ENCODE results near the gene FER.

Gene FER

GRCh38 chr5:109180668-109181067 lies 433.0 kb downstream of the FER start:
- no peak for DNase-seq (ENCODE audit: low spot score)

DNA sequence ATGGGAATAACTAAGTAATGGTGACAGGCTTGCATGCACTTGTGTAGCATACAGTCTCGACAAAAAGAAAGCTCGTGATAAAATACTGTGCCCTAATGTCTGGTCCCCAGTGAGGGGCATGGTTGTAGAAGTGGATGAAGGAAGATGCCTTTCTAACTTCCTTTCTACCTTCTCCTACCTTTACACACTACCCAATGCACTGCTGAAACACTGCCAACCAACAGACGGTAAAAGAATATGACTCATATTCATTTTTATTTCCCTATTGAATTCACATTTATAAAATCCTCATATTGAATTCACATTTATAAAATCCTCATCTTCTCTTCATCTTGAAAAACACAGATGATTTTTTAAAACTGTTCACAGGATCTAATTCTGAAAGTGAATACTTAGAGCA lies 439.1 kb downstream of the FER start:
- no peak for DNase-seq (ENCODE audit: low spot score)

- no peak for DNase-seq (ENCODE audit: low spot score)
Measured at GRCh38 chr5:109191153-109191558, 443.5 kb downstream of the FER start.

GRCh38 chr5:109192027-109192426 lies 444.3 kb downstream of the FER start:
- DNase-seq (ENCODE audit: low spot score), result no peak

DNA sequence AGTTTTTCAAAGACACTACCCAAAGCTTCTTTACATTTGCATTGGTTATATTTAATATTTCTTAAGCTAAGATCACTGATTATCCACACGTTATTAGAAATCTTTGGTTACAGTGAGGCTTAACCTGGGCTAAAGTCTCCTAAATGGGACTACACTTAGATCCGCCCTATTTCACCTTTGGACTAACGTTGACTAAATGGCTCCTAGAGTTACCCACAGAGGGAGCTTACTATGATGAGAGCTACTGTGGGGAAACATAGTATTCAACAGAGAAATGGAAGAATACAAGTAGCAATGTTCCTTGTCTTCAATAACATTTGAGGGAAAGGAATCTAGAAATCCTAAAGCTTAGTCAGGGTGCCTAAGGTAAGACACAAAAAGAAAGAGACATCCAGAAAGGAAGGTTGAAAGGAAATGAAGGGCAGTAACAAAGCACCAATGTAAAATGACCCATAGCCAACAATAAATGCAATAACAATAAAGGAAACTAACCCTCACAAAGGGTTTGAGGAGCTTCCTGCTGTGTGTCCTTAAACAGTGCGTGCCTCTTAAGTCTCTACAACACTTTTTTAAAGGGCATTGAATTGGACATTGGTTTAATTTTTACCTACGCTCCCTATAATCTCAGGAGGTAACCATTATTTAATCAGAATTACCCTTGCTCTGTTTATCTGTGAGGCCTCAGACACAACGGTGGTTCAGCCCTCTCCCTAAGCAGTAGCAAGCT lies 445.0 kb downstream of the FER start:
- DNase-seq (ENCODE audit: low spot score), result no peak

GRCh38 chr5:109195667-109196066 lies 448.0 kb downstream of the FER start:
- DNase-seq (ENCODE audit: low spot score), result no peak

GRCh38 chr5:109196087-109196822 lies 448.6 kb downstream of the FER start:
- DNase-seq (ENCODE audit: low spot score), result no peak

DNA sequence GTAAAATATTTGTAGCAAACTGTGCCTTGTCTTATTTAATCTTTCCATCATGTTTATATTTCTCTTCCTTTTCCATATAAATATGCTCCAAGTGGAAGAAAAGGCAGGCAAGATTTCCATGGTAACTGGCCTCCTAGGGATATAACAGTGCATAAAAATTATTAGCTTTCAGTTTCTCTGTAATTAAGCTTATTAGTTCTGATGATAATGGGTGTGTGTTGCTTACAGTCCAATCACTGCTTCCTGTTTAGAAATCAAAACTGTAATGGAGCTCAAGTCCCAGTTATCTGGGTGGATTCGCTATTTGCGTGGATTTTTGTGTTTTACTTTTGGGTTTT lies 449.1 kb downstream of the FER start:
- DNase-seq (ENCODE audit: low spot score), result no peak

GRCh38 chr5:109199289-109199688 lies 451.6 kb downstream of the FER start:
- no peak for DNase-seq (ENCODE audit: low spot score)

DNA sequence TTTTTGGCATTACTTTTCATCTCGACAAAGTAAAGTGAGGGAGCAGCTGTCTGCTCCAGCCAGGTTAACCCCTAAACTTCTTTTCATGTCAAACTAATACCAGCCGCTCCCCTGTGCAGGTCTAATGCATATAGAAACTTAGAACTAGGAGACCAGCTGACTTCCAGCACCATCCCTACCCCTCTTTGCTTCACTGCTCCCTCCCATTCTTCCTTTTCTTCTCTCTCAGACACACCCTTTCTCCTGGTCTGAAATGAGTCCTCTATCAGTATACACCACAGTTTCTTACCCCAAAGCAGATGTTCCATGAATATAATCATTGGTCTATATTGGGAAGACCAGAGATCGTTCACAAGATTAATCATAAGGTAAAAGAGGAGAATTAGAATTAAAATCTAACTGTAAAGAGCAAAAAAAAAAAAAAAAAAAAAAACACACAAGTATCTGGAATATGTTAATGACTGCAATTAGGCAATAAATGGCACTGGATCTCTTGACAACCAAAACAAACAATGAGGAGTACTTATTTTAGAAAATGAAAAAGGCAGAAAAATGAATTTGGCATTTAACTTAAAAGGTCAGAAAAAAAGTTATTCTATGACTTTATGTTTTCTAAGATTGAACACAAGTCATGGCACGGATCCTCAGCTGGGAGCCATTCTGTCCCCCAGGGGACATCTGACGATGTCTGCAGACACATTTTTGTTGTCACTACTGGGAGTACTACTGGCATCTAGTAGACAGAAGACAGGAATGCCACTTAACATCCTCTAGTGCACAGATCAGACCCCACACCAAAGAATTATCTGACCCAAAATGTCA lies 452.3 kb downstream of the FER start:
- no peak for DNase-seq (ENCODE audit: low spot score)

DNA sequence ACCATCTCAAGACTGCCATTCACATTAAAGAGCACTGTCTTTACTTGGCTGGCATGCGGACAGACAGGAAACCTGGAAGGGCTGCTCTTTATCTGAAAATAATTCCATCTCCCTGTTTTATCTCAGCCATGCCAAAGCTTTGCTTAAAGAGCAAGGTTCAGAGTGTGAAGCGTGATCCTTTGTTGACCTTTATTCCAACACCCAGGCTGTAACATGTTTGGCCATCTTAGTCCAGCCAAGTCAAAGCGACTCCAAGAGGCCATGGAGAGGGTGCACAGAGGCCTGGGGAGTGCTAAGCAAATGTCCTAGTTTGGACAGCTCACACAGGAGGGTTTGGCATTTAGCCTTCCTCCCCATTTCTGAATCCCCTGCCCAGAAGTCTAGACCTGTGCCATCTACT lies 467.3 kb downstream of the FER start:
- DNase-seq (ENCODE audit: low spot score), result no peak

DNA sequence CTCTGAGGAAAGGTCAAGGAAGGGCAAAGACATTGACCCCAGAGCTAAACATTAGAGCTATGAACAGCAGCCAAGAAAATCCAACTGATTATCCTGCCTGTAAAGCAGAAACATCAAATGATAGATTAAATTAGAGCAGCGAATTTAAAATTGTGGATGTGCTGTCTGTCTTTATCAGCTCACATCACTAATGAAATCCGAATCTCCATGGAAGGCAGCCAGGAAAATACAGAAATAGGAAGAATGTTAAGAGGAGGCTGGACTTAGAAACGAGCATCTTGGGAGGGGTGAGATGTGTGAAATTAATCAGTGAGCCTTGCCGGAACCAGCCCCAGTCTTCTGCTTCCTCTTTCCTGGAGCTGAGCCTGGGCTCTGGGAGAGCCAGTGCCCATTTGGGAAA lies 471.1 kb downstream of the FER start:
- DNase-seq (ENCODE audit: low spot score), result no peak

DNA sequence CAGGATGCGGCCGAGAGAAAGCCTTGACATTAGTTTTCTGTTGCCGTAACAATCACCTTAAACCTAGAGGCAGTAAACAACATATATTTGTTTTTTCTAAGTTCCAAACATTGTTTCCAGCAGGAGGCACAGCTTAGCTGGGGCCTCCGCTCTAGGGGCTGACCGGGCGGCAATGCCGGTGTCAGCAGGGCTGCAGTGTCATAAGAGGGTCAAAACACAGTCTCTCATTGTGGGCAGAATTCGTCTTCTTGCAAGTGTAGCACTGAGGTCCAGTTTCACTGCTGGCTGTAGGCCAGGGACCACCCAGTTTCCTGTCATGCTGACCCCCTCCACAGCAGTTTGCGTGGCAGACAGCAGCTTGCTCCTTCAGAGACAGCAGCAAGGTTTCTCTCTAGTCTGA lies 475.8 kb downstream of the FER start:
- no peak for DNase-seq (ENCODE audit: low spot score)

DNA sequence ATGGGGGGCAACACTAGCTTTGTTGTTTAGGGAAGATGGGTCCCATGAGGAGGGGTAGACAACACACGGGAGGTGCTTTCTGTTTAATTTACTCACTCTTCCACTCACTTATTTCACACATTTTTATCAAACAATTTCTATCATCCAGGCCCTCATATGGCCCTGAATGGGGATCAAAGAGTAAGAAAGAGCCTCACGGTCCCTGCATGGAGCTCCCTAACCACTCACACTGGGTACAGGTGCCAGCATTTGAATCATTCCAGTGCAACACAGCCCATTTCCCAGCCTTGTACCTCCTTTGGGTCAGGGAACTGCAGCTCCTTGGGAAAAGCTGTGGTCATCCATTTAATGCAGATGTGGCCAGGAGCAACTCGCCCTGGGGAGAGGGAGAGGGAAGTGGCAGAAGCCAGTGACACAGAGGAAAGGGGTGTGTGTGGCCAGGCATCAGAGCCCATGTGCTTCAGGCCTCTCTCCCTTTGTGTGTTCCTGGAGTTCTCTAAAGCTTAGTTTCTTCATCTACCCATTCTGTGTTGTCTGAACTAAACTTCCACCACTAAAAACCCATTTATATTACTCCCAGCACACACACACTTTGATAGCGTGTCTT lies 476.7 kb downstream of the FER start:
- no peak for DNase-seq (ENCODE audit: low spot score)

DNA sequence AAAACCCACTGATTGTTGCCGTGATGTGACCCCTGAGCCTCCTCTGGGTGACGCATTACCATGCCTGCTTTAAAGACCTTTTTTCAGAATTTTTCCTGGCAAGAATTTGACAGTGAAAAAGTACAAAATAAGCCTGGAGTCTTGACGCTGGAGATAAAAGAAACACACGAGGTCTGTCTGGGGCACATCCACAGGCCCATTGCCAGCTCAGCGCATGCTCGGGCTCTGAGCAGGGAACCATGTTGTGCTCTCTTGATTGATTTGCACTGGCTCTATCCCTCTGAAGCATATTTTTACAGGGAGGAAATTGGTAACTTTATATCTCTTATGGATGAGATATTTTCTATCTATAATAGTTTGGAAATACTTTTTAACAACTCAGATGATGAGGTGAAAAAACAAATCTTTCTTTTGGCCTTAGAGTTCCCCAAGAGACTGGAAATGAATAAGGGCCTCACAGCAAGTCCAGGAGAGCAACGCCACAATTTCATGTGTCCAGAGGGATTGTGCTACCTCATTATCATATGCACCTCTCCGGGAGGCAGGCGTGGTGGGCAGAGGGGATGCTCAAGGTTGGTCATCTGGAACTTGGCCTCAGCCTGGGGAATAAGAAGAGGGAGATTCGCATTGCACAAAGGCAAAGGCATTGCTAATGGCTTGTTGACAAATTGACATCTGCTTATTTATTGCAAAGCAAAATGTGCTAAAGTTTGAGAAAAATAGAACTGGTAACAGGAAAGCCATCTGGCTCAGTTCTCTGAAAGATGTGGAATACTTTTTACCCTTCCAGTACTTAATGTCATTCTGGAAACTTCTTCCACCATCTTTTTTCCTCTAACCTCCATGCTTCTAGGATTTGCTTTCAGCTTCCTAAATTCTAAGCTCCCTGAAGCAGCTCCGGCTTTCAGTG lies 478.3 kb downstream of the FER start:
- DNase-seq (ENCODE audit: low spot score), result no peak

GRCh38 chr5:109230369-109230768 lies 482.7 kb downstream of the FER start:
- no peak for DNase-seq (ENCODE audit: low spot score)

GRCh38 chr5:109231331-109231730 lies 483.6 kb downstream of the FER start:
- DNase-seq (ENCODE audit: low spot score), result no peak

GRCh38 chr5:109234381-109234780 lies 486.7 kb downstream of the FER start:
- no peak for DNase-seq (ENCODE audit: low spot score)

DNA sequence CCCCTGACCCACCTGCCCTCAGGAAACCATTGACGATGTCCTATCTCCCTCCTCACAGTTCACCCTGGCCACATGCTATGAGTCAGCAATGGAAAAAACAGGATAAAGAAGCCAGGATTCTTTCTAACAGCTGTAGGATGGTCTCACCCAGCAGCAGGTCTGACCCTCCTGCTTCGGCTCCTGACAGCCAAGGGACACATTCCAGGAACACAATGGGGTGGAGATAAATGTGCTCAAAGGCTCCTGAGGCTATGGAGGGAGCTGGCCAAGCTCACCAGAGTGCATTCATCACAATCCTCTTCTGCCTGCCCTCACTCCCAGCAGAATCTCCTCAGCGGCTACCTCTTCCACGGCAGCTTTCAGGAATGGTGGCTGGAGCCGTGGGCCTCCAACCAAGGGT lies 491.8 kb downstream of the FER start:
- no peak for DNase-seq (ENCODE audit: low spot score)

- DNase-seq (ENCODE audit: low spot score), result no peak
Measured at GRCh38 chr5:109242518-109242917, 494.8 kb downstream of the FER start.

DNA sequence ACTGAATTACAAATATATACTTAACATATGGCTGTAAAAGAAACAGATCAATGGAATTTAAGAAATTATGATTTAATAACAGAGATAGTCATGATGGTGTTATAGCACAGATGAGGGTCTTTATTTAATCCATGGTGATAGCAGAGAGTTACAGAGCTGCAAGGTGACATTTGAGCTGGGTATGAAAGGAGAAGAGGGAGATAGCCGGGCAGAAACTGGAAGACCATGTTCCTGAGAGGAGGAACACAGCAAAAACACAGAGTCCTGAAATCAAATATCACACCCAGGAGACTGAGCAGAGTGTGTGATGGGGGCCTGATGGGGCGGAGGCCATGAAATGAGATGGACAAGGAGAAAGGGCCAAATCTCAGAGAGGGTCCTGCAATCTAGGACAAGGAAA lies 498.7 kb downstream of the FER start:
- DNase-seq (ENCODE audit: low spot score), result no peak
